ENCODE results near the gene PRAF2.

The PRAF2 gene

DNA sequence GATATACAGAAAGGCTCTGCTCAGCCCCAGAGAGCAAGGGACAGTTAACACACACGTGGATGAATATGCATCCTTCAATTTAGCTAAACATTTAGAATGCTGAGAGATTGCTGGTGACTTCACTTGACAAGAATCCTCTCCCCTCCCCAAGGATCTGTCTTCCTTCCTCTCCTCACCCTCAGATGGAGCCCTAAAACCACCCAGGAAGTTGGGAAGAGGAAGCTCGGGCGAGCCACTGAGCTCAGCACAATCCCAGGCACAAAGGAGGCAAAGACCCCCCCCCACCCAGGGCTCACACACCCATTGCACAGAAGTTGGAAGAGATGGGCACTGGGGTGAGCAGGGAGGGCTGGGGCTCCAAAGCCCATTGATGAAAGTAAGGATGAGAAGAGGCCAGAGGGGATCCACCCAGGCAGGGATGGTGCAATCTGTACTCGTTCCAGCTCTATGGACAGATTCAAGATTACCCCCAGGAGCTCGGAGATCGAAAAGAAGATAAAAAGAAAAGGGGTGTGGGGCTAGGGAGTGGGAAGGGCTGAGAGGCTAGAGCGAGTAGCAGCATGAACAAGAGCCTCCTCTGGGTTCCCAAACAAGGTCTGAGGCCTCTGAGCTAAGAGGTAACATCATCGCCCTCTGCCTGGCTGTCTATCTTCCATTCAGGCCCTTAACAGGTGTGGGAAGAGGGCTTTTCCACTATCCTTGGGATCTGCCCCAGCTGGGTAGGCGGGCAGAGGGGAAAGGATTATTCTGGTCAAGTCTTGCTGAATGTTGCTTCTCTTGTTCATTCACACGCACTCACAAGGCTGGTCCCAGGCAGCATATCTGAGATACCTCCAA lies 31.8 kb downstream of the PRAF2 start:
- DNase-seq = no peak

DNA sequence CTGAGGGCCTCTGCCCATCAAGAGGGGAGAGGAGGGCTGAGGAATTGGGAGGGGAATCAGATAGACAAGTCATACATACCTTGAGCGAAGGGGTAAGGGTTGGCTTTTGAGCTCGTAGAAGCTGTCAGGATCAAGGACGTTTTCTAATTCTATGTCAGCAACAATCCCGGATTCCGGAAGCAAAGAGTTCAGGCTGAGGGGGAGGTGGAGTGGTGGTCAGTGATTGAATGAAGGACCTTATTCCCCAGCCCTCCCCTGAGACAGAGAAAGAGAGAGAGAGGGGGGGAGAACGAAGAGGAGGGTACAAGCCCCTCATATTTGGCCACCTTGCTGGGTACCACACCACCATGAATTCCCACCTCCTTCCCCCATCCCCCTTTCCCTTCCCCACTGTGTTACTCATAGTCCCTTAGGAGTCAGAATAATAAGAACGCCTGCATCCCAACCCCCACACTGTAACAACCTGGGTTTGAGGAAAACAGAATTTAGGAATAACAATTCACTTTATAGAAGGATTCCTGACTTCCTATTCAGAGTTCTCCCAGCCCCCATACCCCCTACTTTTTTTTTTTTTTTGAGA lies 33.3 kb downstream of the PRAF2 start:
- no peak for DNase-seq

- no peak for DNase-seq
These were observed 34.0 kb downstream of the PRAF2 start for GRCh38 chrX:49039598-49040375.

DNA sequence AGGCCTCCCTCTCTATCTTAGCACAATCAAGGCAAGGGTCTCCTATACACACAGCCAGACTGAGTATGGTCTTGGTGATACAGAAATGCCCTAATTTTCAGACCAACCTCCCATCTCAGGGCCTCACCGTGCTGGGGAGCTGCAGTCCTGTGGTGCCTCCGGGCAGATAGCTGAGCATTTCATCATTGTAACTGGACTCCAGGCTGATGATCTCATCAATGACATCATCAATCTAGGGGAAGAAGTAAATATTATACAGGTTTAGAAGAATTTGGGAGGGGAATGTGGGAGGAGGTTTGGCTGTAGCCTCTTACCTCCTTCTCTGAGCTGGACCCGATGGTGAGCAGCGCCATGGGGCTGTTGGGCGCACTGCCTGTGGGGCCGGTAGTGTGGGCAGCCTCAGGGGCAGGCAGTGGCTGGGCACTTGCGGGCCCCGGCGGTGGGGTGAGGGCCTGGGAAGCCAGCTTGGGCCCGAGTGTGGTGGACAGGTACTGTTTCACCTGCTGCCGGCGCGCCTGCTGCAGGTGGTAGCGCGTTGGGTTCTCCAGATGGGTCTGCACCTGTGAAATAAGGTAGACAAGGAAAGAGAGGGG lies 35.8 kb downstream of the PRAF2 start:
- DNase-seq = no peak

DNA sequence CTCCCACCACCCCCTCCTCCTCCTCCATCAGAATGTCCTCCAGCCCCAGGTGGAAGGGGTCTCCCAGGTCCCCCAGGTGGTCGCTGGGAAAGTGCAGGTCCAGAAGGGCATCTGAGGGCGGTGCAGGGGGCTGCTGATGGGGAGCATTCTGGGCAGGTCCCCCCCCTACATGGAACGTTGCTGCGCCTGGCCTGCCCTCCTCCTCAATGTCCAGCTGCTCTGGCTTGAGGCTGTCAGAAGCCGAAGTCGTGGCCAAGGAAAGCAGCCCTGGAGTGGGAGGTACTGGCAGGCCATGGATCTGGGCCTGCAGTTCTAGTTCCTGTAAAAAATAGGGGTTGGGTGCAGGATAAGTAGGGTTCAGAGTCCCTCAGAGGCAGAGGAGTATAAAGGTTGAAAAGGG lies 43.5 kb downstream of the PRAF2 start:
- no peak for DNase-seq

DNA sequence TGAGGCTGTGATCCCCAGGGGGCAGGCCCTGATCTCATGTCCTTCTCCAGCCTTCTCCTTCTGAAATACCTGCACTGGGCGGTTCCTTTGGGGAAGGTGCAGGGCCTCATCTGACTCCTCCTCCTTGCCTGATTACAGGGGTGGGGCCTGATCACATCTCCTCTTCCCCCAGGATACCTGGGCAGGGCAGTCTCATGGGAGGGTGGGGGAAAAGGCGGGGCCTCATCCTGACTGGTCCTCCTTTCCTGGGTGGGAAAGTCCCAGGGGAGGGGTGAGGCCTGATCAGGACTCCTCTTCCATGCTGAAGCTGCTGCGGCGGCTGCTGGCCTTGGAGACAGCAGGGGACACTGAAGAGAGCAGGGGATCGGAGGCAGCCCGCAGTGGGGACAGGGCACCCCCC lies 43.9 kb downstream of the PRAF2 start:
- no peak for DNase-seq
